Islet precursor cell (in vitro differentiated cells): Measurements from ENCODE around the gene HOMER3.
A peak's percentile ranks its signal among the peaks of the same experiment; 100 is the strongest.

Experiments
- DNase-seq: peaks from one replicate; pipeline ENCODE4 v3.0.0-alpha.2; 2018

Gene HOMER3

DNA sequence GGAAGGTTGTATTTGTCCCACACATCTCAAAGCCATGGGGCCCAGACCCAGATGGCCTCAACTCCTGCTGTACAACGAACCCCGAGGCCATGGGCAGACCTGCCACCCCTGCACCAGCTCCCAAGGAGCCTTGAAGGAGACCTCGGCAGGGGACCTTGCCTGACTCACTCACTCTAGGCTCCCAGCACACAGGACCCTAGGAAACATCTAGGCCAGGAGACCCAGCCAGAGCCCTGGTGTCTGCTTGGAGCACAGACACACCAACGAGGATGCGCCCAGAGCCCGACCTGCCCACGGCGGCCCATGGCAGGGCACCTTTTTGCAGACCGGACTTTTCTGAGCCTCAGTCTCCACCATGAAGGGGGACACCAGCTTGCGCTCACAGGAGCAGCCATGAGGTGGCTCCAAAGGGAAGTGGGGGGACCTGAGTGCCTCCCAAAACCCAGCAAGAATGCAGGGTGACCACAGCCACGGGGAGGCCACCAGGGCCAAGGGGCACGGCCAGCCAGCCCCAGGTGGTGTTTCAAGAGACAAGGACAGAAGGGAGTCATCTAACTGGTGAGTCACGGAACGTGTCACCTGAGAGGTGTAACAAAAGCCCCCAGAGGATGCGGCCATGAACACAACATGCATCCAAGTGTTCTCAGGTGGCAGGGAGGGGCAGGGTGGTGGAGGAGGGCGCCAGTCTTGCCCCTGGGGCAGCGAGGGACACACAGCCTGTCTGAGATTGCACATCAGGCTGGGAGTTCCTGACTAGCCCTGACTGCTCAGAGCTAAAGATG is 40.1 kb downstream of the HOMER3 start:
- no peak for DNase-seq

DNA sequence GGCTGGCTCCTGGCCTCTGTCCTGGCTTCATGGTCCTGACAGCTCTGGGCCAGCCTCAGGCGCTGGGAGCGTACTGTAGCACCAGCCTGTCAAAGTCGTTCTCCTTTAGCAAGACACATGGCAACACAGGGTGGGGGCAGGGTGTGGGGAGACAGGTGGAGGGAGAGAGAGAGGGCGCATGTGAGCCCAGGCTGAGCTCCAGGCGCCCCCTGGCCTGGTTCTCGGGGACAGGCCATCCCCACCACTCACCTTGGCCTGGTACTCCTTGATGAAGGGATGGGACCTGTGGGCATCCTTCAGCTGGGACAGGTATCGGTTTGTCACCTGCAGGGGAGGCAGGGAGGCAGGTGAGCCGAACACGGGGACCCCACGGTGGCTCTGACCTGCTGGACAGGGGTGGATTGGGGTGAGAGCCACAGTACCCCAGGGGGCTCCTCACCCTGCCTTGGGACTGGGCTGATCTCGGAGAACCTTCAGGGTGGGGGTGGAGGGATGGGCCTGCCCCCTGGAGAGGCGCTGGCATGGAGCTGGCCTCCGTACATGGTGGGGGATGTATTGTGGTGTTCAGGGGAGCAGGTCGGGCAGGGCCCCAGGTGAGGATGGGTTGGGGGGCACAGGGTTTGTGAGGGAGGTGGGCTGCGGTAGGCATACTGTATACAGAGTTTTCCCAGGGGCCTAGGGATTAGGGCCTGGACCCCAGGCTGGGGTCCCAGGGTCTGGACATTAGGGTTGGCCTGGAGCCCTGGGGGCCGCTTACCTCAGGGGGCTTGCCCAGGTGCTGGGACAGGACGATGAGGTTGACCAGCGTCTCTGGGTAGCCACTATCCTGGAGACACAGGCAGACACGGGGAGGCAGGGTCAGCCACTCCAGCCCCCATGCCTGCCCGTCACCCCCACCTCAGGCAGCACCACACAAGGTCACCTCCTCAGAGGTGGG is 41.1 kb downstream of the HOMER3 start:
- no peak for DNase-seq

DNA sequence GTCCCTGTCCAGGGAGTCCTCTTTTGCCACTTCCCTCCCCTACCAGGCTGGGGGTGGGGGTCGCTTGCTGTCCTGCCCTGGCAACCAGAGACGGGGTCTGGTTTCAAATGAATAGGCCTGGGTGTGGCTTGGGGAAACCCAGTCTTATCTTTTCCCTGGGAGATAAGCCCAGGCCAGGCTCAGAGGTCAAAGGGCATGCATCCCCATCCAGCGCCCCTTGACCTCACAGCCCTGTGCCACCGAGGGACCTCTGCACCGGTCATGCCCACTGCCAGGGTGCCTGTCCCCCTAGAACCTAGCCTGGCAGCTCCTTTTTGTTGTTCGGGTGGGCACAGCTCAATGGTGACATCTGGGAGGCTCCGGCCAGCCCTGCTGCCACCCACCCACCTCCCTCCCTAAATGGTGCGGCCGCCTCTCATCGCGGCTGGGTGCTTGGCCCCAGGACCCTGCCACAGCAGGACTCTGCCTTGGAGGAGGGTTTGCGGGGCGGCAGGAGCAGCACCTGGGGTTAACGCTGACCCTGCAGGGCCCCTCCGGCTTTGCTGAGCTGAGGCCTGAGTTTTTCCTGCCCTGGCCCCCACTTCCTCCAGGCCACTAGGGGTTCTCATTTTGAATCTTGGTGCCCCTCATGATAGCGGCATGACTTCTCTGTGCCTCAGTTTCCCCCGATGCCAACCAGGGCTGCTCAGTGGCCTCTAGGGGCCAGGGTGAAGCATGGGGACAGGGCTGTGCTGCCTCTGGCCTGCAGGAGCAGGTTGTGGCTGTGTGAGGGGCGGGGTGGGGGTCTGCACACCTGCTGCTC is 42.2 kb downstream of the HOMER3 start:
- no peak for DNase-seq

DNA sequence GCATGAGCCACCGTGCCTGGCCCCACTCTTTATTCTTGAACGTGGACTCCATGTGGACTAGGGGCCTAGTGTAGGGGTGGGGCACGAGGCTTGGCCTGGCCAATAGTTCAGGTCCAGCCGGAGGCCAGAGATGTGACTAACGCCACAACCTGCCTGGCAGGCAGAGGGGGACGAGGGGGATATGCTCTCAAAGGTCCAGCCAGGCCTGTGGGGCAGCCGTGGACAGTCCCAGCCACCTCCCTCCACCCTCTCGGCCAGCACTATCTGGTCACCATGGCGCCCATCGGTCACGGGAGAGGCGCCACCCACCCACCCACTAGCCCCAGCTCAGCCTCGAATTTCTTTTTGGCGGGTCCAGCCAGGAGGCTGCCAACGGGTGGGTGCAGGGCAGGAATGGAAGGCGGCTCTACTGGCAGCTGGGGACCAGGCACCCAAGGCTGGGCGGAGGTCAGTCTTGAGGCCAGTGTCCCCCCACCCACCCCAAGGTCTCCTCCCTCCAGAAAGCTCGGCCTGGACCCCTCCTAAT is 42.9 kb downstream of the HOMER3 start:
- DNase-seq: no peak

DNA sequence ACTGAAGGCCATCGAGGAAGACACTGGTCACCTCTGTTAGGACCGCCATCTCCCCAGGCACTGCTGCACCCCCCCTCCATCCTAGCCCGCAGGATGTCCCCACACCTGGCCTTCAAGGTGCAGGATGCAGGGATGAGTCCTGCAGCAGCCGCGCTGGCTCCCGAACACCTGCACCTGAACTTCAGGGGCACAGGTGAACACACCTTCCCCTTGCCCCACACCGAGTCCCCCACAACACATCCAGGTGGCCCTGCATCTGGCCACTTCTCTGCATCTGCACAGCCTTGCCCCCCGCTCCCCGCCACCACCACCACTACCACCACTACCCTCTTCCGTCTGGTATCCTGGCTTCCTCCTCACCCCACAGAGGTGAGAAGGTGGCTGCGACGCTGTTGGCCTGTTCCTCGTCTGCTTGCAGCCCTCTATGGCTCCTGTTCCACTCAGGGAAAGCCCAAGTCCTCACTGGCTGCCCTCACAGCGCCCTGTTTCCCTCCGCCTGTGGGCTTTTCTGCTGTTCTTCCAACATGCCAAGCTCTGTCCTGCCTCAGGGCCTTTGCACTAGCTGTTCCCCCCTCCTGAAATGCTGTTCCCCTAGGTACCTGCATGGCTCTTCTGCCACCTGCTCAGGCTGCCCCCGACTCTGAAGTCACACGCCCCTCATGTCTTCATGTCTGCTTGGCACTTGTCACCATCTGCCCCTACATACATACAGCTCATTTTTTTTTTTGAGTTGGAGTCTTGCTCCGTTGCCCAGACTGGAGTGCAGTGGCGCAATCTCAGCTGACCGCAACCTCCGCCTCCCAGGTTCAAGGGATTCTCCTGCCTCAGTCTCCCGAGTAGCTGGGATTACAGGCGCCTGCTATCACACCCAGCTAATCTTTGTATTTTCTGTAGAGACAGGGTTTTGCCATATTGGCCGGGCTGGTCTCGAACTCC is 43.7 kb downstream of the HOMER3 start:
- no peak for DNase-seq

DNA sequence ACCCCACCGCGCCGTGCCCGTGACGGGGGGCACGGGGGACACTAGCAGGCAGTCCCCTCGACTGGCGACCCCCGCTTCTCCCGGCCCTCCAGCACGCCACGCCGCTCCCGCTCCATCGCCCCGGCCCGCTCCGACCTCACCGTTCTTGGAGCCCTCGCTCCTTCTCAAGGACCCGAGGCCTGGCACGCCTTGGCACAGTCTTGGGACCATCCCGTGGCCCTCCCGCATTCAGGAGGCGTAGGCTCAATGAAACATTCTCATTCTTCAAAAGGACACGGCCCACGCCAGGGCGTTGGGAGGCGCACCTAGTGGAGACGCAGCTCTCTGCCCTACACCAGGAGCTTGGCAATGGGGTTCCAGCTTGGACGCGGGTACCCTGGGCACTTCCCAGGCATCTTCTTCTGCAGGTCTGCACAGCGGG is 44.6 kb downstream of the HOMER3 start:
- no peak for DNase-seq

DNA sequence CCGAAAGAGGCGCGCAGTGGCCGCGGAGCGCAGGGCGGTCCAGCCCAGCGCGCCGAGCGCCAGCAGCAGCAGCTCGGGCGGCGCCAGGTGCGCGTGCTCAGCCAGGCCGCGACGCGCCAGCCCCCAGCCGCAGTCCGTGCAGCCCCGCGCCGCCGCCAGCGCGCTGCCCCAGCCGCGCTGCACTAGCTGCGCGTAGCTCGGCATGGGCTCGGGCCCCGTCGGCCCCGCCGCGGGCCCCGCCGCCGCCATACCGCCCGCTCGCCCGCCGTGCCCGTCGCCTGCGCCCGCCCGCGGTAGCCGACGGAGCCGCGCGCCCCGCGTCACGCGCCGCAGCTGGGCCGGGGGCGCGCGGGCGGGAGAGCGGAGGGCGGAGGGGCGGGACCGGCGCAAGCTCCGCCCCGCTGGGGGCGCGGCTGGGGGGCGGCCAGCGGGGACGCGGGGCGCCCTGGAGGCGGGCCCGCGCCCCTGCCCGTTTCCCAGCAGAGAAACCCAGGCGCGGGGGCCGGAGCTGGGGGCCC is 45.1 kb downstream of the HOMER3 start, which contains the start of gene CERS1:
CERS1 (minus strand) TSS at position 335 of the 518 bp plus-strand sequence; CDS start at position 249, 86 bp downstream.
- no peak for DNase-seq

DNA sequence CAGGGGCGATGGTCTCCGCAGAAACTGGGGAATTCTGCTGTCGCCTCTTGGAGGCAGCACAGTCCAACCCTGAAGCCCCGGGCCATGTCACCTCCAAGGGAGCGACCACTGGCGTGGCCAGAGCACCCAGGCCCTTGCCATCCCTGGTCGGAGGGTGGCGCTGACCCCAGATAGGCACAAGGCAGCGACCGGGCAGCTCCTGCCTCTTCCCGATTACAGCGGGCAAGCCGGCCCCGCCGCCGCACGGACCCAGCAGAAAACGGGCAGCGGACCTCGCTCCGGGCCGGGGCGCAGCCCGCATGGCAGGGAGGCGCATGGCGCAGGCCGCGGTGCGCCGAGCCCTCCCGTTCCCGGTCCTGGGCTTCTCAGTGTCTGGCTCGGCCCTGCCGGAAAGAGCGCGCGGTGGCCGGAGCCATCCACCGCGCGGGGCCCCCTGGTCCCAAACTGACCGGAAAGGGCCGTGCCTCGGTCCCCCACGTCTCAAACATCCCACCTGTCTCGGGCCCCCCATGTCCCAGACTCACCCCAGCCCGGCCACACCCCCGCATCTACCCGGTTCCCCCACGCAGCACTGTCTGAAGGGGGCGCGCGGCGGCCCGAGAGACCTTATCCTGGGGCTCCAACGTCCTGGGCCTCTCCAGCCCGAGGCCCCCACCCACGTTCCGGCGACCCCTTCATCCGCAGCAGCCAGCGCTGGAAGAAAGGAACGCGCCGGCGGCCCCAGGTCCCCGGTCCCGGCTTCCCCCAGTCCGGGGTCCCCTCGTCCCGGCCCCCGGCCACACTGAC is 45.8 kb downstream of the HOMER3 start:
- peak; percentile 92 for DNase-seq

DNA sequence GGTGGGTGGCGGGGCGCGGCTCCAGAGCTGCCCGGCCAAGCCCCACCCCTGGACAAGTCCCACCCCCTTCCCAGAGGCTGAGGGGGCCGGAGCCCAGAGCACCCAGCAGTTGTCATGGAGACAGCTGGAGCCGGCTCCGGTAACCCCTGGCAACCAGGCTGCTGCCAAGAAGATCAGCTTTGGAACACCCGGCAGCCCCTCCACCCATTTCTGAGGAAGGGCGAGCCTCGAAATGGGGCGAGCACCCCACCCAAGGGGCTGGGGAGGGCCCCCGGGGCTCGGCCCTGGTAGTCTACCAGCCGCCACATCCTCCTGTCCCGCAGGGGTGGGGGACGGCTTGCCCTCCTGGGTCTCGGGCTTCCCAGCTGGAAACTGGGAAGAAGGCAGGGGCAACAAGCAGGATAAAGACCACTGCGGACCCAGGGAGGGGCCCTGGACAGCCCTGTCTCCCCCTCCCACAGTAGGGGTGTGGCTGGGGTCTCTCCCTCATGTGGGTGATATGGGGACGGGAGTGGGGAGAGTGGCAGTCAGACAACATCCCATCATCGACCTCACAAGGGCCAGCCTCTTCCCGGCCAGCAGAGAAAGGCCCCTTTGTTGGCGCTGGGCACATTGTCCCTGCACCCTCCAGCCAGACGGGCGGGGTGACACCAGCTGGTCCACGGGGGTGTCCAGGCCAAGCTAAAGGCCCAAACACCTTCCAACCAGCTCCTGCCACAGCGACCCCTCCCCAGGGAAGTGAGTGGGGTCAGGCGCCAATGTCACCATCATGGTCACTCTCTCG is 46.6 kb downstream of the HOMER3 start:
- DNase-seq: no peak

DNA sequence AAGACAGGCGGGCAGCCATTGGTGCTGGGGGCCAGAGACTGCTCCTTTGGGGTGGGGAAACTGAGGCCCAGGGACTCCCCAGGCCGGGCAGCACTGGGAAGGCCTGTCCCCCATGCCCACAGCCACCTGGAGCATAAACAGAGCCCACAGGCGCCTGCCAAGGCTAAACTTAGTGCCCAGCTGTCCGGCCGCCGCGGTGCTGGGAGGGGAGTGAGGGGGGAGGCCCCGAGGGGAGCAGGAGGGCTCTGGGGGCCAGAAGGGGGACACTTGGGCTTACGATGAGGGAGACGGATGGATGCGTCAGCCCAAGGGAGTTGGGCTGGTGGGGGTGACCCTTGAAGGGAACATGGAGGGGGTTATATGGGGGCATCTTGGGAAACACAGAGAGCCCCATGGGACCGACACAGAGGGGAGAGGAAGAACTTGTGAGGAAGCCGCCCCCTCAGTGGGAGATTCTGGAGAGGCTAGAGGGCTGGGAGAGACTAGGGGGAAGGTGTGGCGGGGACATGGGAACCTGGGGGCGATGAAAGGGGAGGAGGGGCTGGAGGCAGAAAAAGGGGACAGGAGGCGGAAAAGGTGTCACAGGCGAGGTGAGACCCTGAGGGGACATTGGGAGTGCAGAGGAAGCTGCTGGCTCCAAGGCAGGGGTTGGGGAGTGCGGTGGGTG is 47.3 kb downstream of the HOMER3 start:
- no peak for DNase-seq

DNA sequence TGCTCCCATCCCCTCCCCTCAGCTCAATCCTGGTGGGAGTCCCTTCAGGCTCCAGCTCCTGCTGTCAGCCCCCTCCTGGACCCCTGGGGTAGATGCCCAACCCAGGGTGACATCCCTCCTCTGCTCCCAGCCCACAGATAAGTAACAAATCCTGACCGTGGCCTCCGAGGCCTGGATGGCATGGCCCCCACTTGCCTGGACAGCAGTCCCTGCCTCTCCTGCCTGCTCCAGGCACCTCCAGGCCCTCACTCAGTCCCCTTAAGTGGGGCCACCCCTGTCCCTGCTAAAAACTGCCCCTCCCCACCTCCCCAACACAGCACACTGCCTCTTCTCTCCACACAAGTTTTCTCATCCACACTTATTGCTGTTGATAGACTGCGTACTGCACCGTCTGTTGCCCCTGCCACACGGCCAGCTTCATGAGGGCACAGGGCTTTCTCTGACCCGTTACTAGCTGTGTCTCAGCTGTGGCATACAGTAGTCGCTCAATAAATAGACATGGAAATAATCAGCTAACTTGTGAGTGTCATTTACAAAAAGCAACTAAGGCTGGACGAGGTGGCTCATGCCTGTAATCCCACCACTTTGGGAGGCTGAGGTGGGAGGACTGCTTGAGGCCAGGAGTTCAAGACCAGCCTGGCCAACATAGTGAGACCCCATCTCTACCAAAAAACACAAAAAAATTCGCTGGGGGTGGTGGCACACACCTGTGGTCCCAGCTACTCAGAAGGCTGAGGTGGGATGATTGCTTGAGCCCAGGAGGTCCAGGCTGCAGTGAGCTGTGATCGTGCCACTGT is 50.9 kb downstream of the HOMER3 start:
- no peak for DNase-seq

DNA sequence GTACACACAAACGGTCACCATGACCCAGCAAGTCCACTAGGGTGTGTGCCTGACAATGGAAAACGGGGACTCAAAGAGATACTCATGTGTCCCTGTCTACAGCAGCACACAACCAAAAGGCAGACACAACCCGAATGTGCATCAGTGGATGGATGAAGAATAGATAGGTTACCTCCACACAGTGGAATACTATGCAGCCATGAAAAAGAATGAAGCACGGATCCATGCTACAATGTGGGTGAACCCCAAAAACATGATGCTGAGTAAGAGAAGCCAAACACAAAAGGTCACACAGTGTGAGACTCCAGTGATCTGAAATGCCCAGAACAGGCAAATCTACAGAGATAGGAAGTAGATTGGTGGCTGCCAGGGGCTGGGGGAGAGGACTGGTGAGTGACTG is 54.0 kb downstream of the HOMER3 start:
- no peak for DNase-seq

DNA sequence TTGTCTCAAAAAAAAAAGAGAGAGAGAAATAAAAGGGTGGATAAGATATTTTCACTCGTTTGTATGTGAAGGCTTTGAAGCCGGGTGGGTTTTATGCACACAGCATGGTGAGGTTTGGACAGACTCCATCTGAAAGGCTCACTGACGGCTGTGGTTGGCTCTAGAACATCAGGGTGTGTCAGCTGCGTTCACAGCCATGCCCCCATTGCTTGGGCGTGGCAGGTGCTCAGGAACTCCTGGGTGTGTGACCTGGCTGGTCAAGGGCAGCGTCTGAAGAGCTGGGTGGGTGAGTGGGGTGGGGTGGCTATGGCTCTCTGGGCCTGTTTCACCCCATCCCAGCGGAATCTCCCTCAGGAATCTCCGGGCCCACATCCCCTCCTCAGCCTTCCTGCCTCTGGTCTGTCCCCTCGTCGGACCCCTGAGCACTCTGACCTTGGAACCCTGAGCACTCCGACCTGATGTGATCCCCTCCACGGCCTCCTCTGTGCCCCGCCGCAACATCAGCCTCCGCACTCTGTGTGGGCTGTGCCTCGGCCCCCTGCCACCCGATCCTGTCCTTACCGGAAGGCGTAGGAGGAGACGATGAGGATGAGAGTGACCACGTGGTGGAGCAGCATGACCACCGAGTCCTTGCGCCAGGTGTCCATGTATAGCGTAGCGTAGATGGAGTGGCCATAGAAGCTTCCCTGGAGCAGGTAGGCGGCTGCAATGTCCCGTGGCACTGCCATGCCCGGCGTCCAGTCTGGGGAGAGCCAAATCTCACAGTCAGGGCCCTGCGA is 57.3 kb downstream of the HOMER3 start:
- DNase-seq: no peak

DNA sequence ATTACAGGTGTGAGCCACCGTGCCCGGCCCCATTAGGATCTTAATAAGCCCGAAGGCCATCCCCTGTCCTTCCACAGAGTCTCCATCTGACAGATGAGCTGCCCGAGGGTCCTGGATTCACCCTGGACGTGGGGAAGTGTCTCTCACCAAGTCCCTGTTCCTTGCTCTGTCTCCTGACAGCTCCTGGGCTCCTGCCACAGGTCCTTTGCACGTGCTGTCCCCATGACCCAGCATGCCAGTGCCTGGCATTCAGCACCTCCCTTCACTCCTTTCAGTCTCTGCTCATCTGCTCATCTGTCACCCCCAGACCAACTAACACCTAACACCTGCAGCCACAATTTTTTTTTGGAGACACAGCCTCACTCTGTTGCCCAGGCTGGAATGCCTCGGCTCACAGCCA is 59.5 kb downstream of the HOMER3 start:
- DNase-seq: no peak

DNA sequence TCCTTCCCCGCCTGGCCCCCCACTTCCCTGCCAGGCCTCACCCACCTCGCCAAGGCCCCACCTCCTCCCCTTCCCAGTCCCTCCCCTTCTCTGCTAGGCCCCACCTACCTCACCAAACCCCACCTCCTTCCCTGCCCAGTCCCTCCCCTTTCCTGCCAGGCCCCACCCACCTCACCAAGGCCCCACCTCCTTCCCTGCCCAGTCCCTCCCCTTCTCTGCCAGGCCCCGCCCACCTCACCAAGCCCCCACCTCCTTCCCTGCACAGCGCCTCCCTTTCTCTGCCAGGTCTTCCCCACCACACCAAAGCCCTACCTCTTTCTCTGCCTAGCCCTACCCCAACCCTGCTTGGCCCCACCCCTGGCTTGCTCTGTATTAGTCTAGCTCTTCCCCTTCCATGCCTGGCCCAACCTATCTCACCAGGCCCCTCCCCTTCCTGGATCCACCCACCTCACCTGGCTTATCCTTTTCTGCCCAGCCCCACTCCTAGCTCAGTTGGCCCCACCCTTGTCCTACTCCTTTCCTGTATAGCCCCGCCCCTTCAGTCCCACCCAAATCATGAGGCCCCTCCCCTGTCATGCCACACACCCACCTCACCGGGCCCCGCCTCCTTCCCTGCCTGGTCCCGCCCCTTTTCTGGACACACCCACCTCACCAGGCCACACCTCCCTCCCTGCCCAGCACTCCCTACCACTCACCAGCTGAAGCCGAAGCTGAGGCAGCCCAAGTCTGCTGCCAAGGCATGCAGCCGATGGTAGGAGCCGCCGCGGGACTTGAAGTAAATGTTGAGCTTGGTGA is 61.2 kb downstream of the HOMER3 start:
- DNase-seq: peak; percentile 69
